Hippocampal formation (tissue), 2 donors: Measurements from ENCODE around the gene UST.
"Not testable (repeated sequence)": the region's sequence is repeated elsewhere in the genome, so short reads cannot be mapped to it uniquely, and the experiment has no call there.

Experiments
- DNase-seq, 2 donors: peaks; one replicate each; lab custom pipeline; 2025; lab: John Stamatoyannopoulos, UW

UST gene

GRCh38 chr6:149084808-149085556, 338.2 kb downstream of the UST start:
- DNase-seq = no peak

- no peak for DNase-seq
Measured at GRCh38 chr6:149085557-149085938, 338.7 kb downstream of the UST start.

GRCh38 chr6:149086363-149086762, 339.5 kb downstream of the UST start:
- no peak for DNase-seq

GRCh38 chr6:149087898-149088297, 341.1 kb downstream of the UST start:
- DNase-seq = no peak

GRCh38 chr6:149088361-149088760, 341.5 kb downstream of the UST start:
- DNase-seq = no peak

GRCh38 chr6:149089510-149089909, 342.7 kb downstream of the UST start:
- DNase-seq = no peak

DNA sequence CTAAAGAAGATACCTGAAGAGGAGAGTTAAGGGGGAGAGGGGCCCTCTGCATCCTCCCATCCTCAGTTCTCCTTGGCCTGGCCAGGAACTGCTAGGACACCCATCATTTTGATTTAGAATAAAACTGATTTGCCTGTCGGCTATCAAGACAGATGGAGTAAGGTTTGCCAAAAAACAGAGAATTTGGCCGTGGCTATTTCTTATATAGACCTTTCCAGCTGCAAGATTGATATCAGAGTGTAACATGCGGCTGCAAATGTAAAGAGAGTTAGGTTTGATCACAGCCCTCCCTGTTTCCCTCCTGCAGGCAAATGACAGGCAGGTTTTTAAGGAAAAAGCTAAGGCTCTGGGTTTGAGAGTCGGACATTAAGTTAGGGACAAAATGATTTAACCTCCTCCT, 344.1 kb downstream of the UST start:
- no peak for DNase-seq

DNA sequence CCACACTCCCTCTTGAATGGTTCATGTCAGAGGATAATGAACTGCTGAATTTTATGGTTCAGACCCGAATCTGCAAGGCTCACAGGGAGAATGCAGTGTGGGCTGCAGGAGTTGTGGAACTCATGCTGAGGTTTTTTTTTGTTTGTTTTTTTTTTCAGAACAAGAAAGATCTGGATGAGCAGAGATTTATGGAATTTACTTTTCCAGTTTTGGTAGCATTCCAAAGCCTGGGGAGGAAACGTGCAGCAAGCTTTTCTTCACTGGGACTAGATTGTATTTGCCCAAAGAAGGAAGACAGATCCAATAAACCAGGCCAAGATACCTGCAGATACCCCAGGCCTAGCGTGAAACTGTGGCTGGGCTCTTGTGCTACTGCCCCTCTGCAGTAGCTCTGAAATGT, 346.8 kb downstream of the UST start:
- DNase-seq = no peak

DNA sequence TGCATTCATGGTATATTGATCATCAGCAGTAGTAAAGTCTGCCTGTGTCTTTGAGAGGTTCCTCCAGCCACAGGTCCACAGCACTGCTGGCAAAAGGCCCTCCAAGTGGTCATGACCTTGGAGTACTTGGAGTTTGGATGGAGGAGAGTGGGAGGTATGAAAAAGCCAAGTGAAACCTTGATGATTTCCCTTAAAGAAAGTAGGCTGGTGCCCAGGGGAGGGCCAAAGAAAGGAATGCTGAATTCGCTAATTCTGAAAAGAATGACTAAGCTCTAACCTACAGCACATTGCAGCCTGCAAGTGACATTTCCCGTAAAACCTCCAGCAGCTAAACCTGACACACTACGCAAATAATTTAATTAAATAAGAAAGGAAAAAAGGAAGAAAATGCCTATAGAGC, 347.3 kb downstream of the UST start:
- DNase-seq = no peak

- no peak for DNase-seq
Measured at GRCh38 chr6:149094934-149095351, 348.1 kb downstream of the UST start.

DNA sequence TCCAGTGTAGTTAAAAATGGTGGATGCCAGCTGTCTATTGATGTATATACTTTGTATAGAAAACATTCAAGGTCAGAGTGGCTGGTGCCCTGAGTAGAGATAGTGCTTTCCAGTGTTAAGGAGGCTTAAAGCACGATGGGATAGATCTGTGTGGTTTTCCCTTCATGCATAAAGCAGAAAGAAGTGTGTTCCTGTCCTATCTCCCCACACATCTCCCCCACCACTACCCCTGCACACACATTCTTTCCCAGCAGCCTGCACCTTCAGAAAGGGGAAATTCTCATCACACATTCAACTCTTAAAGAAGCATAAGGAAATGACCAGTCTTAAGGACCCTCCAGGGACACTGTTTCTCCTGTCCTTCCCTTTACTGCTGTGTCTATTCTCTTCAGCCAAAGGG, 349.0 kb downstream of the UST start:
- DNase-seq = no peak

DNA sequence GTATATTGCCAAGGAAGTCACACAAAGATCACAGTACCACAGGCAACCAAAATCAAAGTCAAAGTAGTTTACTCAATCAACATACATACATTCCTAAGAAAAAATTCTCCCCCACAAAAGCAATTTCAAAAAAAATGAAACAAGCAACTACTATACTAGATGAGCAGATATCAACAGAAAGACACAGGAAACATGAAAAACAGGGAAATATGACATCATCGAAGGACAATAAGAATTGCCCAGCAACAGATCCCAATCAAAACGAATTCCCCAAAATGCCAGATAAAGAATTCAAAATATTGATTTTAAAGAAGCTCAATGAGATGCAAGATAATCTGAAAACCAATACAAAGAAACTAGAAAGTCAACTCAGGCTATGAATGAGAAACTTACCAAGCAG, 351.0 kb downstream of the UST start:
- no peak for DNase-seq

DNA sequence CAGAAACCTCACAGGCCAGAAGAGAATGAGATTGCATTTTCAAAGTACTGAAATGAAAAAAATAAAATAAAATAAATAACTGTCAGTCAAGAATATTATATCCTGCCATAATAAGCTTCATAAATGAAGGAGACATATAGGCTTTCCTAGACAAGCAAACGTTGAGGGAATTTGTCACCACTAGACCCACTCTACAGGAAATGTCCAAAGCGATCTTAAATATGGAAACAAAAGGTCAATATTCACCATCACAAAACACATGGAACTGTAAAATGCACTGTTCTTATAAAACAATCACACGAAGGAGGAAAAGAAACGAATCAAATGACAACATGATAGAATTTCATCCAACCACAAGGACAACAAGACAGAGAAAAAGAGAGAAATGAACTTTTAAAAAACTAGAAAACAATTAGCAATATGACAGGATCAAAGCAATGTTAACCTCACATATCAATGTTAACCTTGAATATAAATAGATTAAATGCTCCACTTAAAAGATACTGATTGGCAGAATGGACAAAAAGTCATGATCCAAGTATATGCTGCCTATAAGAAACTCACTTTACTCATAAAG, 352.0 kb downstream of the UST start:
- no peak for DNase-seq

DNA sequence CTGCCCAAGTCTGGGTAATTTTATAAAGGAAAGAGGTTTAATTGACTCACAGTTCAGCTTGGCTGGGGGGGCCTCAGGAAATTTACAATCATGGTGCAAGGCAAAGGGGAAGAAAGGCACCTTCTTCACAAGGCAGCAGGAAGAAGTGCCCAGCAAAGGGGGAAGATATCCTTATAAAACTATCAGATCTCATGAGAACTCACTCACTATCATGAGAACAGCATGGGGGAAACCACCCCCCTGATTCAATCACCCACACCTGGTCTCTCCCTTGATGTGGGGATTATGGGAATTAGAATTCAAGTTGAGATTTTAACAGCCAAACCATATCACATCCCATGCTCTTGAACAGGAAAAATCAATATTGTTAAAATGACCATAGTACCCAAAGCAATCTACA, 355.5 kb downstream of the UST start:
- no peak for DNase-seq

GRCh38 chr6:149103950-149104349, 357.1 kb downstream of the UST start:
- DNase-seq = not testable (repeated sequence)

DNA sequence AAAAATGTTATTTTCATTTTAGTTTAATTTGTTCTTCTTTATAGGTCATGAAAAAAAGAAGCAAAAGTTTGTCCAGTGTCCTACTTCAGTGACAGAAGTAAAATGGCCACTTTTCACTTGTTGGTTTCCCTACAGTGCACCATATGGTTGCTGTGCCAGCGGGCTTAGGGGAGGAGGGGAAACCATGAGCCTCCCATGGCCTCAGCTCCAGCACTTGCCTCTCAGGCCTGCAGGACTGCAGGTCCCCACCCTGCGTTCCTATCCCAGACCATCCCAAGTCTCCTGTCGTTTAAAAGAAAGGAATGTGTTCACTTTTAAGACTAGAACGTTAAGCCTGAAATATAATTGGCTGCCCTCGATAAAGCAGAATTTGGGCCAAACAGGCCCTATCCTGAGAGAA, 360.7 kb downstream of the UST start:
- no peak for DNase-seq

- peak; percentile 11 to 58 for DNase-seq
Measured at GRCh38 chr6:149108038-149108748, 361.4 kb downstream of the UST start.

DNA sequence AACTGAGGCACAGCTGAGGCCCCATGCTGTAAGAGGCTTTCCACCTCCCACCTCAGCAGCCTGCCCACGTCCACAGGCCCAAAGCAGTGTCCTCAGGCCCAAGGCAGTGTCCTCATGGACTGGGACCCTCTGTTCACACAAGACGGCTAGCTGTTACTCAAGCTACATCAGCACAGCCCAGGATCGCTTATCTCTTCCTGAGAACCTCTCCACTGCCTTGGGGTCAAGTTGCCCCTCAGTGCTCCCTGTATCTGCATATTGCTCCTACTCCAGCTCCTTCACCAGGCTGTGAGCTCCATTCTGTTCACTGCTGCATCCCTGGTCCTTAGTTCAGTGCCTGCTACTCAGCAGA, 361.9 kb downstream of the UST start:
- no peak for DNase-seq

DNA sequence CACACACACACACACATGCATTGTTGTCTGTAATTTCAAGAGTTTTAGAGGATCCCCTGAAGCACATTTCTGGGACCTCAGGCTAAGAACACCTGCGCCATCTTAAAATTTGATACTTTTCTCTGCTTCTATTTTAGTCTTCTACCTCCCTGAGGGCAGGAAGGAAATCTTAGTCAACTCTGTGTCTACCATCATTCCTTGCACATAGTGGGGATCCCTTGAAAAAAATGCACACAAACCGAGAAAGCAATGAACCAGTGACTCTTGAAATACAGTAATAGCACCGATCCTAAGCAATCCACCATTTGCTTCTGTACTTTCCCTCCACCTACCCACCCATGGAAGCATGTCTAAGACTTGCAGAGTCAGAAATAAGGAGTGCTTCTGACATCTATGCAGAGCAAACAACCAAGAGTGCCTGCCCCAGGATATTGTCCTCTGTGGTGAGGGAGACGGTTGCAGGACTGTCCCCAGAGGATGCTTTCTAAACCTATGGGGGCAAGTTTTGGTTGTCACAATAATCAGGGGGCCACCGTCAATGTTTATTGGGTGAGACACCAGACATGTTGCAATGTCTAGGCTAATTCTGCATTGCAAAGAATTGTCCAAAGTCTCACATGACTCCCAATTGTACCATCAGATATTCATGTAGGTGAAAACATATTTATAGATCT, 362.7 kb downstream of the UST start:
- DNase-seq = no peak

DNA sequence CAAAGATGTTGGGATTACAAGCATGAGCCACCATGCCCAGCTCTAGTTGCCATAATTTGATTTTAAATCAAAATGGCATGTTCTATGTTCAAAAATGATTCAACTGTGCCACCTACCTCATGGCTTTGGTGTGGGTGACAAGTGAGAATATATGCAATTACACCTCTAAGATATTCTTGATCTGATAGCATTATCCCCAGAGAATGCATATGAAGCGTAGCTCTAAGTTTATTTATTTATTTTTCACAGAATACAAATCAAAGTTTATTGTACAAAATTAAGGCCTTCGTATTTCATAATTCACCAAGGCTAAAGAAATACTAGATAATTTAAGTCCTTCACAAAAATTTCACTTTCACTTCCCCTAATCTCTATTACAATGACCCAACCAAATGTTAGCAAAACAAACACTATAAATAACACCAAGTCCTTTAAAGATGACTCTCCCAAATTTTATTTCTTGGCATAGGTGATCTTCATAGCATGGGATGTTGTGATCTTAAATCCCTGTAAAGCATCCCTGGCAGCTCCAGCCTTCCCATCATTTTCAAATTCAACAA, 364.8 kb downstream of the UST start:
- no peak for DNase-seq

DNA sequence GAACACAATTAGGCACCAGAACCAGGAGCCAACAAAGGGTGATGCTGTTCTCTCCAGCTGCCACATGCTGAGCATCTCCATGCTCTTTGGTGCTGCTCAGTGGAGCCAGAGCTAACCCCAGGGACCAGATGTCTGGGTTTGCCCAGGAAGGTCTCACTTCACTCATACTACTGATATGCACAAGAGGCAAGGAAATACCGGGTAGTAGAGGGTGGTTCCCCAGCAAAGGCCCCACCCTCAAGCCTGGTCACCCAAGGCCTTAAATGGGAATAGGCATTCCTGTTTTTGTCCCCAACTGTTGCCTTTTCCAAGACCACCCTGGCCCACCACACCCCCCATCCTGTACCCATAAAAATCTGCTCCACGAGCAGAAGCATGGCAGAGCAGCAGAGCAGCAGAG, 366.1 kb downstream of the UST start:
- DNase-seq = no peak

GRCh38 chr6:149114167-149114566, 367.3 kb downstream of the UST start:
- DNase-seq = peak; percentile 28 to 30
